NCI-H2107 (cell line): ENCODE measurements around the gene CDH13.

Experiments used
- DNase-seq: peaks from one replicate; lab custom pipeline; 2025; lab: John Stamatoyannopoulos, UW

CDH13 gene

DNA sequence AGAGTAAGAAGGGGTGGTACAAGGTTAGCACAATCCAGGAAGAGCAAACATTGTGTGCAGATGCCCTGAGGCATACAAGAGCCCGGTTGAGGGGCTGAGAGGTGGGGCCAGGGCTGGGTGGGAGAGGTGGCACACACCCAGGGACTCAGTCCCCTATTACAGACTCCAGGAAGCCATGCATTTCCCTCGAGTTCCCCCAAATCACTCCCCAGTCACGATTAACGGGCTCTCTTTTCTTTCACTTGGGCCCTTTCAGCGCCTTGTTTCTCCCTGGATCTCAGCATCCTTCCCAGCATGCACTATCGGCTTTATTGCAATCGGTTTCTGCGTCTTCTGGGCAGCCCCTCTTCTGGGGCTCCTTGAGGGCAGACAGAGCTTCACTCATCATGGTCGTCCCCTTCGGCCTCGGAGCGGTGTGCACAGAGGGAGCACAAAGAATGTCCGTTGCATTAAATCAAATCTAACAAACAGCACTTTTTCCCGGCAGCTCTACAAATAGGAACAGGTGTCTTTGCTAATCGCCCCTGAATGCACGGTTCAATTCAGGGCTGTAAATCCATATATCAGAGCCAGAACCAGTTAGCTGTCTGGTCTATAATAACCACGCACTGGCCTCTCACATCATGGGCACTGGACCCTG lies 996.4 kb downstream of the CDH13 start:
- no peak for DNase-seq

DNA sequence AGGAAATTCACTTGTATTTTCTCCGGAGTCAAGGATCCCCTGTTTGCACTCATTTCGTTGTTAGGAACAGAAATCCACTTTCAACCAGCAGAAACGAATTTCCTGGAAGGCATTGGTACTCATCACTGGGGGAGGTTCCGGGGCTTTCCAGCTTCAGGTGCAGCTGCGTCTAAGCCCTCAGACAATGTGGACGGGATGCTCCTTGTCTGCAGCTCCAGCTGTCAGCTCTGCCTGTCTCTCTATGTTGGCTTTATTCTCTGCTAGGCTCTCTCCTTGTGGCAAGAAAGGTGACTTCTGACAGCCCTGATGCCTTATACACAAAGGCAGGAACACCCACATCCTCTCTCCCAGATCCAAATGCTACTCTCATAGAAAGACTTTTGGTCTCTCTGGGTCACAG lies 997.1 kb downstream of the CDH13 start:
- DNase-seq: no peak

DNA sequence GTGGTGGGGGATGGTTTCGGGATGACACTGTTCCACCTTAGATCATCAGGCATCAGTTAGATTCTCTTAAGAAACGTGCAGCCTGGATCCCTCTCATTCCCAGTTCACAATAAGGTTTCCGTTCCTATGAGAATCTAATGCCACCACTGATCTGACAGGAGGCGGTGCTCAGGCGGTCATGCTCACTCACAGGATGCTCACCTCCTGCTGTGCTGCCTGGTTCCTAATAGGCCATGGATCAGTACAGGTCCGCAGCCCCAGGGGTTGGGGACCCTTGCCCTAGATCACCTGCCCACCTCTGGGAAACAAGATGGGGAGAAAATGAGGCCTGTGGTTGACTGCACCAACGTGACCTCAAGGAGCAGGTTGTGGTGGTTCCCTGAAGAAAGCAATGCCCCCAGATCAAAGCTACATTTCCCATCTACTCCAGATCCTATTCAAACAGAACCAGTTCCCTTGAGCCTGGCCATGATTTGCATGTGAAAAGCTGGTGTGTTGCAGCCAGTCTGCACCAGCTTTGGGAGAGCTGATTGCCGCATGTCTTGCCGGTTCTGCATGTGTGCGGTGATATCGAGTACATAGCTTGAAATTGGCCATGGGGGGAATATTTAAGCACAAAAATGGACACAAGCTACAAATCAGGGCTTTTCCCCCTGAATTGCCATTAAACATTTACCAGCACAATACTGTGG lies 997.8 kb downstream of the CDH13 start:
- no peak for DNase-seq

DNA sequence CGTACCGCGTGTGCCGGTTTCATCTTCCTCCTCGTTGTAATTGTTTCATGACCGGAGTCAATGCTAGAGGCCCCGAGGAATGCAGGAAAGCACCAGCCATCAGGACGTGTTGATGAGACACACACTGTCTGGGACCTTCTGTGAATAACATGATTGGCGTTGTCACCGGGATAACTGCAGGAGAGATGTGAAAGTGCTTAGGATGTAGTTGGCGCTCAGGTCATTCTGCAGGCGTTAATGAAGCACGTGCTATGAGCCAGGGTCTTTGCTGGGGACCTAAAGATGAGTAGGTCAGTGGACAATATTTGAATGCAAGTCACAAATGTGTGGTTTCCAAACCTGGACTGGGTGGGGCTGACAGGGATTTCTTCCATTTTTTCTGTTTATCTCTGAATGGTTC lies 999.4 kb downstream of the CDH13 start:
- no peak for DNase-seq

DNA sequence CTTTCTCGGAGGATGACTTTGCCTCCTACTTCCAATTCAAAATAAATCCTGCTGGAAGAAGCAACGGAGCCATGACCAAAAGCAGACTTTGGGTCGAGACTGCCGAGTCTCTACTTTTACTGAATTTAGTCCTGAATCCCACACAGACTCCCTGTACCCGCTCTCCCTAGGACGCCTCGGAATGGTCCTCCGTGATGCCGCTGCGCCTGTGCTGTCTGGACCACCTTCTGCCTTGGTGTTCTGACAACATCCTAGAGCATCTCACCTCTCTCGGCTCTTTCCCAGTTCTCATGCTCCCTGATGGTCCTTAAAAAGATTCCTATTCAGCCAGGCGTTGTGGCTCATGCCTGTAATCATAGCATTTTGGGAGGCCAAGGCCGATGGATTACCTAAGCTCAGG lies 999.9 kb downstream of the CDH13 start:
- no peak for DNase-seq

DNA sequence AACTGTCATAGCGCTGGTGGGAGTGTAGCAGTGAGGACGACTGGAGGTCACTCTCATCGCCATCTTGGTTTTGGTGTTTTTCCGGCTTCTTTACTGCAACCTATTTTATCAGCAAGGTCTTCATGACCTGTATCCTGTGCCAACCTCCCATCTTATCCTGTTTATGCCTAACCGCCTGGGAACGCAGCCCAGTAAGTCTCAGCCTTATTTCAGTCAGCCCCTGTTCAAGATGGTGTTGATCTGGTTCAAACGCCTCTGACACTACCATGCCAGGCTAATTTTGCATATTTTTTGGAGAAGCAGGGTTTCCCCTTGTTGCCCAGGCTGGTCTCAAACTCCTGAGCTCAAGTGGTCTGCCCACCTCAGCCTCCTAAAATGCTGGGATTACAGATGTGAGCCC lies 1001.2 kb downstream of the CDH13 start:
- no peak for DNase-seq

DNA sequence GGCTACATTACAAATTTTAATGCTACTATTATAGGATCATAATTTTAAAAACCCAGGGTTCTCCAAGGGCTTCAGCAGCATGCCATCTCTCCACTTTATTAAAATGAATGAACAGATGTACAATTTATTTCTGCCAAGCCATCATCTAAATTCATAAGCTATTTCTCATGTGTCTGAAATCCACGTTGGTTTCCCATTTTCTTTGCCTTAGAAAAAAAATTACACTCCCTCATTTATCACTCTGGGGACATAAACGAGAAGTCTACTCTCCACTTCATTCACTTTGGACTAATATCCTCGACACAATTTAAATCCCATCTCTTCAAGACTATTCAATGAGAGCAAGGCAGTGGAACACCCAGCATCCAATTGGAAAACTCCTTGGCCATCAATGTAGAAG lies 1002.7 kb downstream of the CDH13 start:
- no peak for DNase-seq

DNA sequence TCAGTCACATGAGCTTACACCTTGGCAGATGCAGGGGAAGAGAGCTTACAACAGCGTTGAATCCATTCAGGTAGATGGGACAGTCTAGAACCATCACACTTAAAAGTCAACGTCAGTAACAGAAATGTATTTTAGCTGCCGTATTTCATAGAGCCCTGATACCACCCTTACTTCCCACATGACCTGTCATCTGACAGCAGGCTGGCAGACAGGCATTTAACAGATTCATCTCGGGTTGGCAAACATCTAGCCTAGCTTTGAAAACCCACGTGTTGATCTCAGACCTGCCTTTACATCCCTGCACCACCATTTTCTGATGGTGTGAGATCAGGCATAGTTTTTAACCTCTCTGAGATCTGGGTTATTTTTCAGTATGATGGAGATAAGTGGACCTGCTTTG lies 1003.1 kb downstream of the CDH13 start:
- no peak for DNase-seq

DNA sequence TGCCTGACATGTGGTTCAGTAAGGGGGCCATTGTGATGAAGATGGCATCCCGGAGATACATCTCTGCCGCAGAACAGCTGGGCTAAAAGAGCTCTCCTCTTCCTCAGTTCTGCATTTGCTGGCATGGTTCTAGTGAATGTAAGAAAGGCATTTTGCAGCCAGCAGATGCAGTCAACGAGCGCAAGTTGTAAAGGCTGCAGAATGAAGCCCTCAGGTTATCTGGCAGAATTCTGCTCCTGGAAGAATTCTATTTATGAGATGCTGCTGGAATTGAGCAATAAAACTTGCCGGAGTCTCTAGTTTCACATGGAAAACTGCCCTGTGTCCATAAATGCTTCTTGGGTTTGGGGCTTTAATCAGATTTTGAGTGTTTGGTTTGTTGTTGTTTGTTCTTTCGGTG lies 1004.2 kb downstream of the CDH13 start:
- no peak for DNase-seq

DNA sequence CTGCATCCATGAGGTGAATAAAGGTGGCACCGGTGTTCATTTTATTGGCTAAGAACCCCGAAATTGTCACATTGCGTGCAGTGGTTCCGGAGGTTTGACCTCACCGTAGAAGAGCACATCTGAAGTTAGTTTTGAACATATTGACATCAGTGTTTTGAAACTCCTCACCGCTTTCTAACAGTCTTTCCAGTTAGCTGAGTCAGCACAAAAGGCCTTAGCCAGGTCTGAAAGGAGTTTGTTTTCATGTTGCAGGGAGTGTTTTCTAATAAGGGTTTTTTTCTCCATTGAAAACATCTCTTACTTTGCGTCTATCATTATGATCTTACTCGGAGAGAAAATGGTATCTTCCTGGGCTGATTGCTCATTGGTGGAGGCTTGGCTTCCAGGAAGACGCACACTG lies 1006.5 kb downstream of the CDH13 start:
- DNase-seq: no peak

DNA sequence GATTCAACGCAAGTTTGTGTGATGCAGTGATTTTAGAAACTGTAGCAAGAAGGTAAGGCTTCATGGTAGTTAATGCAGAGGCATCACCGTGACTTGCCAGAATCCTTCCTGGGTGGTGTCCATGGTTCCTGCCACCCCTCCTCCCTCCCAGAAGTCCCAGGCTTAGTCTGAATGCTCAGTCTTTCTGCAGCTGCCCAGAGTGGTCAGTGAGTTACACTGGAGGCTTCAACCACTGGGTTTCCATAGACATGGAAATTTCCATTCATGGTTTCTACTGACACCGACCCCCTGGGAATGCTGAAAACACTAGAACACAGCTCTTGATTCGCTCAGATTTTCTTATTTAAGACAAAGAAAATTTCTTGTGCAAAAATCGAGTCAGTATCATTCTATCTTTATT lies 1021.6 kb downstream of the CDH13 start:
- no peak for DNase-seq

DNA sequence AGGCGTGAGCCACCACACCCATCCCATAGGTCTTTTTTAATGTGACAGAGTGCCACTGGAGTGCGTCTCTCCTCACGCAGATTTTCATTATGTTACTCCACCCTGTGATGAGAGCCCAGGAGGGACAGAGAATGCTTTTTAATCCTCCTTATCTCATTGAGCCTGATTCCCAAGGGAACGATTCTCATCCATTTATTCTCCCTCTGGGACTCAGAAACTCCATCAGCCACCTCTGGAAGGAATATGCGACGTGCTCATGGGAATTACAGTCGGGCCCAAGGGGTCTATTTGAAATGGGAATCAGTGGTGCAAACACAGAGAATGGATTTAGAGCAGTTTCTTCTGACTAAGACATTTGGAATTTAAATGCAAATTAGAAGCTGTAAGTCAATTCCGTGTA lies 1025.1 kb downstream of the CDH13 start:
- no peak for DNase-seq

DNA sequence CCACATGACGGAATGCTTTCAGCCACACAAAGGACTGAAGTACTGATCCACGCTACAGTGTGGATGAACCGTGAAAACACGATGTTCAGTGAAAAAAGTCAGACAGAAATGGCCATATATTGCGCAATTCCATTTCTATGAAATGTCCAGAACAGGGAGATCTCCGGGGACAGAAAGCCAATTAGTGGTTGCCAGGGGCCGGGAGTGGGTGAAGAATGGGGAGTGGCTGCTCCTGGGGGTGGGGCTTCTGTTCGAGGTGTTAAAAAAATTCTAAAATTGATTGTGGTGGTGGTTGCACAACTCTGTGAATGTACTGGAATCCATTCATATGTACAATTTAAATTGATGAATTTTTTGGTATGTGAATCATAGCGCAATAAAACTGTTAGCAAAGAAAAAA lies 1026.2 kb downstream of the CDH13 start:
- no peak for DNase-seq

DNA sequence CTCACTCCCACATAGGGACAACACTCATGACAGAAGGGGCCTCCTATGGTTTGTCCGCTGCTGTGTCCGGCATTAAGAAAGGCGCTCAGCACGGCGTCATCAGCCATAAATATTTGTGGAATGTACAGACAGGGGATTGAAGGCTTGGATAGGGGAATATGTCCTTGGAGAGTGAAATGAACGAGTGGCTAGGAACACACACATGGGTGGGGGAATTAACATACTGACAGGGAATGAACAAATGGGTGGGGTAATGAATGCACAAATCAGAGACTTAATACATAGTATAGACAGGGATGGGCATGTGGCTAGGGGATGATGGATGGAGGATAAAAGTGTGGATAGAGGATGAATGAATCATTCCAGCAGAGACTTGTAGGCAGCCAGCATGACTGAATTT lies 1027.0 kb downstream of the CDH13 start:
- DNase-seq: no peak

DNA sequence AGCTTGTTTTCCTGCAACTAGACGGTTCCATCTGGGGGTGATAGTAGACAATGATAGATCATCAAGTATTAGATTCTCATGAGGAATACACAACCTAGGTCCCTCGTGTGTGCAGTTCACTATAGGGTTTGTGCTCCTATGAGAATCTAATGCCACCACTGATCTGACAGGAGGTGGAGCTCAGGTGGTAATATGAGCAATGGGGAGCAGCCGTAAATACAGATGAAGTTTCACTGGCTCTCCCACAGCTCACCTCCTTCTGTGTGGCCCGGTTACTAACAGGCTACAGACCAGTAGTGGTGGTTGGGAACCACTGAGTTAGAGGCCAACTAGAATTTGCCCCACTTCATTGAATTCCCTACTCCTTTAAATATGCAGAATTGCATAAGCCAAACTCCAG lies 1033.5 kb downstream of the CDH13 start:
- no peak for DNase-seq

DNA sequence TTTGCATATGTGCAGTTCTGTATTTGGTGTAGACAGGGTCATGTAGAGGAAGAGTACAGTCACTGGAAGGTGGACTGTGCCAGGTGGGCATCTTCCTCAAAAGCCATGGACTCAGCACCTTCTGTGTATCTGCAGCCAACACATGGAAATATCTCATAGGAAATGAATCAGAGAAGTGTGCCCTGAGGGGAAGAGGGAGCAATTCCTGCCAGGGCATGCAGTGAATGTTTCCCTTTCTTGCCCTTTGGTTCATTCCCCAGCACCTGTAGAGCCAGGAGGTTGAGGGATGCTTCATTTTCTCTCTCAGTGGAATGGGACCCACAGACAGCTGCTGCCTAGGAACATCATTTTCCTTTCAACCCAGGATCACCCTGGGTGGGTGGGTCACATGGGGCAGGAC lies 1034.9 kb downstream of the CDH13 start:
- DNase-seq: no peak

DNA sequence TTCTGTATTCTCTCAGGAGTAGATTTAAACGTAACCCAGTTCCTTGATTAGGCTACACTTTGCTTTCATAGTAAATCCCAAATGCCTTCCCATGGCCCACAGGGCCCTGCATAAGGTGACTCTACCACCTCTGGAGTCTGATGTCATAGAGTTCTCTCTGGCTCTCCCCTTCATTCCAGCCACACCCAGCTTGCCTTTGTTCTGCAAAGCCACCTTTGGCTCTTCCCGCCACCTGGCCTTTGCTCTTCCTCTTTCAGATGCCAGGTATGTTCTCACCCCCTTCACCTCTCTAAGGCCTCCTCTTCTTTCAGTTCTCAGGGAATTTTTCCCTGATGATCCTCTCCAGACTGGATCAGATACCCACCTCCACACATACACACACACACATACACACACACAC lies 1039.7 kb downstream of the CDH13 start:
- no peak for DNase-seq

DNA sequence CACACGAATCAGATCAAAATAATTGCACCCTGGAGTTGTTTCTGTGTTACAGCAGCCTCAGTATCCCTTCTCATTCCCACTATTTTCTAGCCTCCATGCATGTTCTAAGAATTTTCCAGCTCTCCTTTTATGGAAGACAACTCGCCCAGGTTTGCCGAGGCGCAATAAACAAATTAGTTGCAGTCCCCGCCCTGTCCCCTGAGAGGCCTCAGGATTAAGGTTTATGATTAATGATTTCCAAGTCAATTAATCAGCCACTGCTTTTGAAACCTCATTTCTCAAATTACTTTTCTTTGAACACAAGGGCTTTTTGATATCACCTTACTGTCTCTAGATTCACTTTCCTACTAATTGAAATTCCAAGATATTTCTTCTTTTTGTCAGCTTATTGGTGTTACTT lies 1042.7 kb downstream of the CDH13 start:
- no peak for DNase-seq

DNA sequence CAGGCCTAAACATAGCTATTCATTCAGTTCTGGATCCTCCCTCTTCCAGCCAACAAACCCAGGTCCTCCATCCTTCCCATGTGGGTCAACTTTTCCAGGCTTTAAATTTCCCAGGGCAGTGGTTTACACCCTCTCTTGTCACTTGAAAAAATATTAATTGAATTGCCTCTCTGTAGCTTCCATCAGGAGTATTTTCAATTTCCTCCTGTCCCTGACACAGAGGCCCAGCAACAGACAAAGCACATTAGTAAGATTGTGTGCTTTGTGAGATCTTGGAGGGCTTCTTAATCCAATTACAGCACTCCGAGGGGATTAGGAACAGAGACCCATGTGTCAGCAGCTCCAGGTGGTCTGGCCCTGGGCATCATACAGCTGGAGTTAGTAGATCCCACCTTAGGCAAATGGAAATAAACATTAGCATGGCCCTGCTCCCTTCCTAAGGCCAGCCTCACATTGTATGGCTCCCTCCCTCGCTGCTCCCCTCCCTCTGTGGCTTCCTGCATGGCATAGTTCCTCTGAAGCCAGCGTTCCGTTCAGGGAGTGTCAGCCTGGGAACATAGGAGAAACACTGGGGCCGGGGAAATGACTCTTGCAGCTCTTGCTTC lies 1048.3 kb downstream of the CDH13 start:
- no peak for DNase-seq

DNA sequence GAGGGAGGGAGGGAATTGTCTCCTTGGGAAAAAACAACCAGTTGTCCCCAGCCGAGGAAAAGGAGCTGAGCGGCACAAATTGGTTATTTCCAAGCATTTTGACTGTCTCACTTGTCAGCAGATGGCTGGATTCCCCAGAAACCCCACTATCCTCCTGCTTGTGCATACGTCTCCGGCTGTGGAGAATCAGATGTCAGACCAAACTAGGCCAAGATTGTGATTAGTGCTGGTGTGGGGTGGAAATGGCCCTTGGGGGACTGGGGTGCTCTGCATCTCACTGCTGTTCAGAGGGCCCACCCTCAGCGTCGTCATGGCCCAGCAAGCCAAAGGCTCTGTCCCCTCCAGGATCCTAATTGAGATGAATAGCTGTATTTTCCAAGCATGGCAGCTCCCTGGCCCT lies 1049.3 kb downstream of the CDH13 start:
- no peak for DNase-seq

DNA sequence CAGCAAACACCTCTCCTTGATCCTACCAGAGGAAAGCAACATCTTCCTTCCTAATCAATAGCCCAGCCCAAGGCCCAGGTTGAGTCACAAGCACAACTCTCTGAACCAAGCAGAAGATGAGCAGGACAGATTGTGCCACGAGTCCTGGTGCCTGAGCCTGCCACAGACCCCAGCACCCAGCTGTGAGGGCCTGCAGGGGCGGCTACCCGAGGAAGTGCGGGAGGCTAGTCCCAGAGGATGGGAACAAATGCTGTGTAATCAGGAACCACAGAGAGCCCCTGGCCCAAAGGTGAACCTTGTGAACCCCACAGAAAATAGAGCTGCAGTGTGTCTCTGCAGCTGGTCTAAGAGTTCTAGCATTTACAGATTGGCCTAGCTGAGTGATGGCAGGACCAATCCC lies 1054.2 kb downstream of the CDH13 start:
- DNase-seq: no peak

DNA sequence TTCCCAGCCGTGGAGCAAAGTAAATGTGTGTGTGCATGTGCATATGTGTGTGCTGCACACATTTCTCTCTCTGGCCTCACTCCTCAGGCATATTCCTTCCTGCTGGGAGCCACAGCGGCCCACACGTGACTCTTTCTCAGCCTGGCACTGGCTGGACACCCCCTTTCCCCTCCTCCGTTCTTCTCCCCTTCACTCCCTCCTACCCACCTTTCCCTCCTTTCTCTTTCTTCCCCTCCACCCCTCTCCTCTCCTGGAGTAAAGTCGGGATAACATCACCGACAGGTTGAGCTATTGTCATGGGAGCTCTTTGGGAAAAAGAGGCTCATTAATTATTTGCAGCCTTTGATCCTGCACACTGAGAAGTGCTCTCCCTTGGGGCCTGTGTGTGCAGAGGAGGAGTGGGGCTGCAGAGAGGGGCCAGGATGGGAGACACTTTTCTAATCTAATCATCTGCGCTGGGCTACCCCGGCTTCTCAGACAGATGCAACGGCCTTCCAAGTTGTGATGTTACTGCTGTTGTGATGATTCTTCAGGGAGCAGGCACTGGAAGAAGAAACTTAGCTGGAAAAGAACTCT lies 1054.7 kb downstream of the CDH13 start:
- DNase-seq: no peak

DNA sequence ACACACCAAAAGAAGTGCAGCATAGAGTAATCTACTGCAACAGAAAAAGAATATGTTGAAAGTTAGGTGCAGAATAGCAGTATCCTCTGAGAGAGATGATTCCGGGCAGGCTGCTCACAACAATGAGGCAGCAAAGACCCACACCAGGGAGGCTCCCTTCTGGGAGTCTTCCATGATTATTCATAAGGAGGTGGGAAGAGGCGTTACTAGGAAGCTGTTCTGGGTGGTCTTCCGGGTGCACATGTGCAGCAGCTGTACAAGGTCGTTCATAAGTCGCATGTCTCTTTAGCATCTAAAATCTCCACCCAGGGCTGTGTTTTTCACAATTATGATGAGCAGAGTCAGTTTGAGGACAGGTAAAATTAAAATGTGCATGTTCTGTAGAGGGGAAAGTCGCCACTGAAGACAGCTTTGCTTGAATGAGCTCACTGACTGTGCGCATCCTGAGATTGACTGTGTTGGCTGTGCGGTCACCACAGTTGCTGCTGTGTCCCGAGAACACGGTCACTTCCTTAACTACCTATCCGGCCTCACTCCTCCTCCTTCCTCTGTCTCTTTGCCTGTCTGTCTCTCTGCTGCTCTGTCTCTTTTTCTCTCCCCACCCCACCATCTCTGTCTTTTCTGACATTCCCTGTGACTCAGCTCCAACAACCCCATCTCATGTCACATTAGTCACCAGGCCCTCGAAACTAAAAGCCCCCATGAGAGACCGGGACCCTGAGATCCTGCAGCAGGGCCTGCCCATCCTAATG lies 1055.5 kb downstream of the CDH13 start:
- DNase-seq: no peak
